ENCODE data around the gene HIRIP3.

DNA sequence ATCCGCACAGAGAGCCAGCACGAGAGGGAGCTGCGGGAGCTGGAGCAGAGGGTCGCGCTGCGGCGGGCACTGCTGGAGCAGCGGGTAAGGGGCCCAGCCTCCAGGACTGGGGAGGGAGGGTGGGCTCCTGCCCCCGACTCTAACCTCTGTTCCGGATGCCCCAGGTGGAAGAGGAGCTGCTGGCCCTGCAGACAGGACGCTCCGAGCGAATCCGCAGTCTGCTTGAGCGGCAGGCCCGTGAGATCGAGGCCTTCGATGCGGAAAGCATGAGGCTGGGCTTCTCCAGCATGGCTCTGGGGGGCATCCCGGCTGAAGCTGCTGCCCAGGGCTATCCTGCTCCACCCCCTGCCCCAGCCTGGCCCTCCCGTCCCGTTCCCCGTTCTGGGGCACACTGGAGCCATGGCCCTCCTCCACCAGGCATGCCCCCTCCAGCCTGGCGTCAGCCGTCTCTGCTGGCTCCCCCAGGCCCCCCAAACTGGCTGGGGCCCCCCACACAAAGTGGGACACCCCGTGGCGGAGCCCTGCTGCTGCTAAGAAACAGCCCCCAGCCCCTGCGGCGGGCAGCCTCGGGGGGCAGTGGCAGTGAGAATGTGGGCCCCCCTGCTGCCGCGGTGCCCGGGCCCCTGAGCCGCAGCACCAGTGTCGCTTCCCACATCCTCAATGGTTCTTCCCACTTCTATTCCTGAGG is 4.4 kb downstream of the HIRIP3 start:
- TF ChIP-seq CTCF (IDR thresholded peaks at IDR 0.05), result no peak
- no peak for TF ChIP-seq POLR2A (IDR thresholded peaks at IDR 0.05)
